ENCODE measurements around the gene EXOC6. TPM values are rescaled to one million over a fixed set of nuclear protein-coding genes. Genes with fewer than 3 reads are reported as not detected.

Gene EXOC6
- total RNA-seq, 4 donors from 2014 or later, result 14.1 to 34.9 (median 16.2) TPM

GRCh38 chr10:93030409-93030808 lies 182.1 kb downstream of the EXOC6 start:
- Histone ChIP-seq H3K4me1 (peaks cover 0 to 36% (median 16%) of the 10 kb centered on the region in 4 donors), H3K27ac (replicated peaks in 1 of 4) (peak overlapping the region in 2 of 4 donors; percentile 33 to 50), H3K4me3 (no peak overlapping the region), H3K9me3 (peaks cover 0 to 8% (median 3%) of the 10 kb centered on the region in 4 donors), H3K36me3 (peaks cover 0 to 19% (median 5%) of the 10 kb centered on the region in 4 donors), H3K27me3 (no peaks in the 10 kb centered on the region)
- TF ChIP-seq POLR2AphosphoS5 (IDR thresholded peaks at IDR 0.05) (no peak), EP300 (IDR thresholded peaks at IDR 0.05) (no peak), POLR2A (IDR thresholded peaks at IDR 0.05; ENCODE audit: low read depth) (no peak), CTCF (IDR thresholded peaks at IDR 0.05) (no peak)
- intact Hi-C loops (cut with DNase I), result no loop called here
- DNase-seq (ENCODE audit: extremely low spot score), result no peak

GRCh38 chr10:93032105-93032808 lies 183.9 kb downstream of the EXOC6 start:
- no peak overlapping the region for H3K27ac ChIP-seq (replicated peaks in 1 of 4)

GRCh38 chr10:93032809-93033137 lies 184.5 kb downstream of the EXOC6 start:
- DNase-seq (ENCODE audit: extremely low spot score), result no peak
- intact Hi-C loops (cut with DNase I), result no loop called here
- Histone ChIP-seq H3K9me3 (peaks cover 0 to 1% (median 0%) of the 10 kb centered on the region in 4 donors), H3K27me3 (no peaks in the 10 kb centered on the region), H3K4me1 (peaks cover 0 to 36% (median 16%) of the 10 kb centered on the region in 4 donors), H3K4me3 (no peak overlapping the region), H3K27ac (replicated peaks in 1 of 4) (no peak overlapping the region), H3K36me3 (peaks cover 0 to 2% (median 0%) of the 10 kb centered on the region in 4 donors)
- TF ChIP-seq POLR2A (IDR thresholded peaks at IDR 0.05; ENCODE audit: low read depth) (no peak), CTCF (IDR thresholded peaks at IDR 0.05) (no peak), EP300 (IDR thresholded peaks at IDR 0.05) (no peak), POLR2AphosphoS5 (IDR thresholded peaks at IDR 0.05) (no peak)
- WGBS, result 94% methylated on average over 1 of the region's 1 CpG

More at GRCh38 chr10:93032105-93032808, 183.9 kb downstream of the EXOC6 start:
- no peak for DNase-seq (ENCODE audit: extremely low spot score)
- Histone ChIP-seq H3K4me1 (peaks cover 0 to 36% (median 16%) of the 10 kb centered on the region in 4 donors), H3K27me3 (no peaks in the 10 kb centered on the region), H3K9me3 (peaks cover 0 to 6% (median 1%) of the 10 kb centered on the region in 4 donors), H3K4me3 (no peak overlapping the region), H3K36me3 (peaks cover 0 to 8% (median 2%) of the 10 kb centered on the region in 4 donors)
- intact Hi-C loops (cut with DNase I), result no loop called here
- 86% methylated on average over 5 of the region's 5 CpGs for WGBS
- TF ChIP-seq EP300 (IDR thresholded peaks at IDR 0.05), result no peak
- TF ChIP-seq CTCF (IDR thresholded peaks at IDR 0.05), result no peak
- TF ChIP-seq POLR2AphosphoS5 (IDR thresholded peaks at IDR 0.05), result no peak
- TF ChIP-seq POLR2A (IDR thresholded peaks at IDR 0.05; ENCODE audit: low read depth), result no peak

GRCh38 chr10:93034426-93034825 lies 186.1 kb downstream of the EXOC6 start:
- Histone ChIP-seq H3K27ac (replicated peaks in 1 of 4) (no peak overlapping the region), H3K9me3 (no peaks in the 10 kb centered on the region), H3K4me1 (peaks cover 0 to 36% (median 16%) of the 10 kb centered on the region in 4 donors), H3K4me3 (no peak overlapping the region), H3K27me3 (no peaks in the 10 kb centered on the region), H3K36me3 (peaks cover 0 to 4% (median 0%) of the 10 kb centered on the region in 4 donors)
- intact Hi-C loops (cut with DNase I), result no loop called here
- no peak for DNase-seq (ENCODE audit: extremely low spot score)
- 22% methylated on average over 1 of the region's 1 CpG for WGBS
- TF ChIP-seq EP300 (IDR thresholded peaks at IDR 0.05) (no peak), CTCF (IDR thresholded peaks at IDR 0.05) (no peak), POLR2AphosphoS5 (IDR thresholded peaks at IDR 0.05) (no peak), POLR2A (IDR thresholded peaks at IDR 0.05; ENCODE audit: low read depth) (no peak)
